Activated CD8-positive, alpha-beta T cell treated with anti-CD3 and anti-CD28 coated beads, Interleukin-2, amount 10 ng/mL, durations not matched to agents 7 days and 5 days (primary cell): Measurements from ENCODE around the gene HPN. TPM values are rescaled to one million over a fixed set of nuclear protein-coding genes. Genes with fewer than 3 reads are reported as not detected.
"Not testable (repeated sequence)": the region's sequence is repeated elsewhere in the genome, so short reads cannot be mapped to it uniquely, and the experiment has no call there.

Experiments
- ATAC-seq: fragments of 150-1000 bp; cut with Tn5 transposase; one replicate; pipeline ENCODE4 v1.10.0; 2021; ENCODE audit warnings: moderate library complexity
- CTCF ChIA-PET: fragments of 350-600 bp; sonication (Branson Sonifier 250); formaldehyde crosslinking; loops from one replicate; lab custom pipeline; 2021; ENCODE audit warnings: antibody characterized with exemption; lab: Charles Lee
- POLR2A ChIA-PET: fragments of 350-600 bp; sonication (Branson Sonifier 250); formaldehyde crosslinking; loops from one replicate; lab custom pipeline; 2021; ENCODE audit warnings: antibody characterized with exemption; lab: Charles Lee
- DNase-seq: peaks from one replicate; pipeline ENCODE4 v3.0.0-alpha.2; 2020
- H3K27ac Mint-ChIP-seq: one replicate; pipeline ENCODE4 v1.8.0; 2021; ENCODE audit warnings: mild to moderate bottlenecking, mixed read lengths
- H3K27me3 Mint-ChIP-seq: one replicate; pipeline ENCODE4 v1.8.0; 2021; ENCODE audit warnings: low read depth, mixed read lengths
- H3K36me3 Mint-ChIP-seq: one replicate; pipeline ENCODE4 v1.8.0; 2021; ENCODE audit warnings: low read depth, mixed read lengths
- H3K4me1 Mint-ChIP-seq: one replicate; pipeline ENCODE4 v1.8.0; 2021; ENCODE audit warnings: low read depth, mixed read lengths
- H3K4me3 Mint-ChIP-seq: one replicate; pipeline ENCODE4 v1.8.0; 2021; ENCODE audit warnings: mild to moderate bottlenecking, mixed read lengths
- H3K9me3 Mint-ChIP-seq: one replicate; pipeline ENCODE4 v1.8.0; 2022; ENCODE audit warnings: mixed read lengths; ENCODE audit not compliant: insufficient read depth
- total RNA-seq, 2 experiments: library from RNA; stranded (reverse); gene quantifications; one replicate each; pipeline ENCODE4 v1.2.3, GENCODE V29; 2021

The HPN gene
- total RNA-seq: not detected

DNA sequence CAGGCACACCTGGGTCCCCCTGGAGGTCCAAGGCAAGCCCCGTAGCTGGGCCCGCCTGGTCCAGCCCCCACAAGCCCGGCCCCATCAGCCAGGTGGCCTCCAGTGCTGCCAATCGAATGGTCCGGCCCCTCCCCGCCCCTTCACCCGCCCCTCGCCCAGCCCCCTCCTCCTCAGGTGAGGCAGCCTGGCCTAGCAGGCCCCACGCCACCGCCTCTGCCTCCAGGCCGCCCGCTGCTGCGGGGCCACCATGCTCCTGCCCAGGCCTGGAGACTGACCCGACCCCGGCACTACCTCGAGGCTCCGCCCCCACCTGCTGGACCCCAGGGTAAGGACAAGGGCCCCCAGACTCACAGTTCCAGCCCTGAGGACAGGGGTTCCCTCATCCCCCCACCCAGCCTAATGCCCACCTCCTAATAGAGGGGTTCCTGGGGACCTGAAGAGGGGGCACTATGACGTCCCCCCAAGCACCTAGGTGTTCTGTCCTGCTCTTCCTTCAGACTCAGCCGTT, at the start of gene HPN:
Gene HPN, plus strand, starts transcription at position 174 of the 508 bp plus-strand sequence. CDS start 786 bp downstream, outside the sequence.
- Mint-ChIP-seq H3K9me3 (no peaks in the 10 kb centered on the region), H3K4me1 (peaks cover 31% of the 10 kb centered on the region), H3K27me3 (peaks cover 15% of the 10 kb centered on the region), H3K36me3 (no peaks in the 10 kb centered on the region), H3K4me3 (peak within 1 kb of the TSS; percentile 38), H3K27ac (no peak within 1 kb of the TSS)
- no peak for DNase-seq
- no peak for ATAC-seq
- POLR2A ChIA-PET: no interaction called here
- CTCF ChIA-PET: no interaction called here

GRCh38 chr19:34992582-34992981, 48.9 kb upstream of the HPN start:
- H3K27ac Mint-ChIP-seq, DNase-seq, H3K9me3 Mint-ChIP-seq, H3K27me3 Mint-ChIP-seq, POLR2A ChIA-PET, ATAC-seq, H3K4me3 Mint-ChIP-seq, H3K36me3 Mint-ChIP-seq: not testable (repeated sequence)
- CTCF ChIA-PET: interaction anchor here (3.9 kb wide), 1 partner anchor 20 kb away, joined by 14 read pairs; no protein-coding TSS in a partner anchor
- peaks cover 23% of the 10 kb centered on the region for H3K4me1 Mint-ChIP-seq

DNA sequence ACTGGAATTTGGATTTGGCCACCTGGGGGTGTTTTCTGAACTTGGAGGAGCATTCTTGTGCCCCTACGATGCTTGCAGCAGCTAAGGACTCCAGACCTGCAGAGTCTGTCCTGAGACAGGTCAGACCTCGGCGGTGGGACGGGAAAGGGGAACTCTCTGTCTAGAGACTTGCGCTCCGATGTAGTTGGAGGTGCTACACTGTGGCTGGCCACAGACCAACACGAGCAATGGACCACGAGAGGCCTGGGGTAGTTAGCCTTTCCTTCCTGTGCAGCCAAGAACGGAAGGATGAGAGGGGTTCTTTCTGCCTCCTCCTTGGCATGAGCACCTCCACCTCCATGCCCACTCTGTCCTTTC, 47.3 kb upstream of the HPN start:
- Mint-ChIP-seq H3K36me3 (no peaks in the 10 kb centered on the region), H3K4me1 (peaks cover 36% of the 10 kb centered on the region), H3K4me3 (no peak overlapping the region), H3K27me3 (no peaks in the 10 kb centered on the region), H3K9me3 (peaks cover 8% of the 10 kb centered on the region), H3K27ac (no peak overlapping the region)
- CTCF ChIA-PET: interaction anchor here (1.0 to 2.4 kb wide), 2 partner anchors 22 to 142 kb away, joined by 3 to 7 read pairs; no protein-coding TSS in a partner anchor
- no peak for DNase-seq
- ATAC-seq: no peak
- POLR2A ChIA-PET: no interaction called here

- ChIA-PET POLR2A (no interaction called here), CTCF (interaction anchor here (1.0 to 2.4 kb wide), 4 partner anchors 11 to 141 kb away, joined by 3 to 7 read pairs (median 3); partner anchors contain the start of gene ZNF30)
- H3K27me3 Mint-ChIP-seq: no peaks in the 10 kb centered on the region
- H3K36me3 Mint-ChIP-seq: no peaks in the 10 kb centered on the region
- H3K9me3 Mint-ChIP-seq: peaks cover 8% of the 10 kb centered on the region
- no peak overlapping the region for H3K27ac Mint-ChIP-seq
- H3K4me1 Mint-ChIP-seq: peaks cover 40% of the 10 kb centered on the region
- ATAC-seq (no peak), DNase-seq (no peak)
- no peak overlapping the region for H3K4me3 Mint-ChIP-seq
These were observed 46.6 kb upstream of the HPN start for GRCh38 chr19:34994643-34995541.

DNA sequence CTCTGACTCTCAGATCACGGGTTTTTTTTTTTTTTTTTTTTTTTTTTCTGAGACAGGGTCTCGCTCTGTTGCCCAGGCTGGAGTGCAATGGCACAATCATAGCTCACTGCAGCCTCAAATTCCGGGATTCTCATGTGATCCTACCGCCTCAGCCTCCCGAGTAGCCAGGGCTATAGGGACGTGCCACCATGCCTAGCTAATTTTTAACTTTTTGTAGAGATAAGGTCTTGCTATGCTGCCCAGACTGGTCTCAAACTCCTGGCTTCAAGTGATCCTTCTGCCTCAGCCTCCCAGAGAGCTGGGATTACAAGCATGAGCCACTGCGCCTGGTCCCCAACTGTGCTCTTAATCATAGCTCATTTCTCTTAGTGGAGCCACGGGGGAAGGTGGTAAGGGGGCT, 46.0 kb upstream of the HPN start:
- no peak for ATAC-seq
- CTCF ChIA-PET: interaction anchor here (1.0 to 2.4 kb wide), 4 partner anchors 11 to 141 kb away, joined by 3 to 7 read pairs (median 3); partner anchors contain the start of gene ZNF30
- no peaks in the 10 kb centered on the region for H3K27me3 Mint-ChIP-seq
- no peaks in the 10 kb centered on the region for H3K36me3 Mint-ChIP-seq
- H3K4me3 Mint-ChIP-seq: no peak overlapping the region
- peaks cover 39% of the 10 kb centered on the region for H3K4me1 Mint-ChIP-seq
- H3K27ac Mint-ChIP-seq: no peak overlapping the region
- no peak for DNase-seq
- POLR2A ChIA-PET: no interaction called here
- peaks cover 8% of the 10 kb centered on the region for H3K9me3 Mint-ChIP-seq

- peak; percentile 38 for DNase-seq
- ChIA-PET POLR2A (interaction anchor here (1.5 kb wide), 1 partner anchor 12 kb away, joined by 4 read pairs; no protein-coding TSS in a partner anchor), CTCF (no interaction called here)
- no peak for ATAC-seq
- Mint-ChIP-seq H3K27me3 (no peaks in the 10 kb centered on the region), H3K4me3 (peak overlapping the region; percentile 37), H3K36me3 (peaks cover 10% of the 10 kb centered on the region), H3K9me3 (peaks cover under 1% of the 10 kb centered on the region), H3K27ac (peak overlapping the region; percentile 93), H3K4me1 (peaks cover 44% of the 10 kb centered on the region)
These were observed 44.4 kb upstream of the HPN start for GRCh38 chr19:34997071-34997617.

DNA sequence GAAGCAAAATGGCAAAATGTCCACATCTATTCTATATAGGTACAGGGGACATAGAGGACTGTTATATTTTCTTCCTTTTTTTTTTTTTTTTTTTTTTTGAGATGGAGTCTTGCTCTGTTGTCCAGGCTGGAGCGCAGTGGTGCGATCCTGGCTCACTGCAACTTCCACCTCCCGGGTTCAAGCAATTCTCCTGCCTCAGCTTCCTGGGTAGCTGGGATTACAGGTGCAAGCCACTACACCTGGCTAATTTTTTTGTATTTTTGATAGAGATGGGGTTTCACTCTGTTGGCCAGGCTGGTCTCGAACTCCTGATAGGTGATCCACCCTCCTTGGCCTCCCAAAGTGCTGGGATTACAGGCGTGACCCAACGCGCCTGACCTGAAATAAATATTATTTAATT, 43.3 kb upstream of the HPN start:
- H3K9me3 Mint-ChIP-seq, CTCF ChIA-PET, H3K27me3 Mint-ChIP-seq, ATAC-seq, POLR2A ChIA-PET, DNase-seq: not testable (repeated sequence)
- H3K4me1 Mint-ChIP-seq: peaks cover 53% of the 10 kb centered on the region
- peak overlapping the region; percentile 93 for H3K27ac Mint-ChIP-seq
- peak overlapping the region; percentile 37 for H3K4me3 Mint-ChIP-seq
- peaks cover 21% of the 10 kb centered on the region for H3K36me3 Mint-ChIP-seq

DNA sequence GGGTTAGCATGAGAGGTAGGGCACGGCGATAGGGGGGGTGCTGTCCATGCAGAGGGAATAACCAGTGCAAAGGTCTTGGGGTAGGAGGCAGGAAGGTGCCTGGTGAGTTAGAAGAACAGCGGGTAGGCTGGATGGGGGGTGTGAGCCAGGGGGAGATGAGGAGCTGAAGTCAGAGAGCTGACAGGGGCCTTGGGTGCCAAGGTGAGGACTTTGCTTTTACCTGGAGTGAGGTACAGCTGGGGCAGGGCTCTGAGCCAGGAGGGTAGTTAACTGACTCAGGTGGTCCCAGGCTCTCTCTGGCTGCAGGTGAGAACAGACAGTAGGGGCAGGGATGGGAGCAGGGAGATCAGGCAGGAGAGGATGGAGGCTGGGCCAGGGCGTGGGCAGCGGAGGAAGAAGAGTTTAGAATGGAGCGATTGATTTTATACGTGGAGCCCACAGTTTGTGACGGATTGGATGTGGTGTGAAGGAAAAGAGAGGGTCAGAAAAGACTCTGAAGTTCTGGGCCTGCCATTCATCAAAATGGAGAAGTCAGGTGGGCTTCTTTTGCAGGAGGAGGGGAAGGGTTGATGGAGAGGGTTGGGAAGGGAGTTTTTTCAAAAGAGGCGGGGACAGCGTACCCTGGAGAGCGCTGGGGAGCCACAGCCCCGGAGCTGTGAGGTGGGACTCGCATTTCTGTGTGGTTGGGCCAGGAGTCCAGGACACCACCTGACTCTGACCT, 42.6 kb upstream of the HPN start:
- DNase-seq (no peak), ATAC-seq (no peak)
- ChIA-PET CTCF (interaction anchor here (1.2 kb wide), 1 partner anchor 143 kb away, joined by 4 read pairs; no protein-coding TSS in a partner anchor), POLR2A (interaction anchor here (1.0 to 1.2 kb wide), 2 partner anchors 13 to 16 kb away, joined by 3 to 5 read pairs; no protein-coding TSS in a partner anchor)
- no peaks in the 10 kb centered on the region for H3K9me3 Mint-ChIP-seq
- H3K36me3 Mint-ChIP-seq: peaks cover 27% of the 10 kb centered on the region
- no peaks in the 10 kb centered on the region for H3K27me3 Mint-ChIP-seq
- H3K27ac Mint-ChIP-seq: peak overlapping the region; percentile 93
- peaks cover 59% of the 10 kb centered on the region for H3K4me1 Mint-ChIP-seq
- peak overlapping the region; percentile 78 for H3K4me3 Mint-ChIP-seq

- ChIA-PET POLR2A (interaction anchor here (0.6 to 1.9 kb wide), 7 partner anchors 10 to 146 kb away, joined by 3 to 6 read pairs (median 4); no protein-coding TSS in a partner anchor), CTCF (interaction anchor here (1.2 to 4.6 kb wide), 4 partner anchors 13 to 142 kb away, joined by 3 to 41 read pairs (median 5); no protein-coding TSS in a partner anchor)
- ATAC-seq (peak; percentile 51), DNase-seq (peak; percentile 78)
- peak within 1 kb of the TSS; percentile 95 for H3K27ac Mint-ChIP-seq
- H3K36me3 Mint-ChIP-seq: peaks cover 31% of the 10 kb centered on the region
- peak within 1 kb of the TSS; percentile 87 for H3K4me3 Mint-ChIP-seq
- peaks cover 64% of the 10 kb centered on the region for H3K4me1 Mint-ChIP-seq
- no peaks in the 10 kb centered on the region for H3K9me3 Mint-ChIP-seq
- H3K27me3 Mint-ChIP-seq: no peaks in the 10 kb centered on the region
These were observed 41.8 kb upstream of the HPN start, which contains the start of gene GRAMD1A for GRCh38 chr19:34999498-35000337. GRAMD1A (plus strand) TSS chr19:35000323; CDS start chr19:35000479, 156 bp downstream.

DNA sequence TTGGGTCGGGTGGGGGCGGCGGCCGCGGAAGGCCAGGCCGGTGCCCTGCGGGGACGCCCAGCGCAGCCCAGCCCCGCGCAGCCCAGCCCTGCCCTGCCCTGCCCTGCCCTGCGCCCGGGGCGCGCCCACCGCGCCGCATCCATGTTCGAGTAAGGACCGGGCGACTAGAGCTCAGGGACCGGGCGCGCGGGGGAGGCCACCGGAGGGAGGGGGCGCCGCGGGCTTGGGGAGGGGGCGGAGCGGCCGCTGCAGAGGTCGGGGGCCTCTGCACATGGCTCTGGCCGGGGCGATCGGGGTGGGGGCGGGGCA, 41.2 kb upstream of the HPN start:
- Mint-ChIP-seq H3K36me3 (peaks cover 31% of the 10 kb centered on the region), H3K4me3 (peak overlapping the region; percentile 25), H3K4me1 (peaks cover 66% of the 10 kb centered on the region), H3K27ac (no peak overlapping the region), H3K27me3 (no peaks in the 10 kb centered on the region), H3K9me3 (no peaks in the 10 kb centered on the region)
- ATAC-seq (peak; percentile 43), DNase-seq (no peak)
- ChIA-PET POLR2A (interaction anchor here (1.0 to 1.9 kb wide), 7 partner anchors 11 to 38 kb away, joined by 3 to 7 read pairs (median 5); no protein-coding TSS in a partner anchor), CTCF (interaction anchor here (1.3 to 4.6 kb wide), 4 partner anchors 12 to 141 kb away, joined by 3 to 41 read pairs (median 10); no protein-coding TSS in a partner anchor)
